B cell (primary cell): Measurements from ENCODE around the gene PEX14. TPM values are rescaled to one million over a fixed set of nuclear protein-coding genes. Genes with fewer than 3 reads are reported as not detected.
A peak's percentile ranks its signal among the peaks of the same experiment; 100 is the strongest.

Source experiments
- ATAC-seq: fragments of 200-7000 bp; cut with Tn5 transposase; one replicate; pipeline ENCODE4 v1.10.0; 2021; ENCODE audit warnings: low read depth, mild to moderate bottlenecking, moderate number of reproducible peaks, moderate library complexity
- CTCF ChIA-PET: fragments of 350-600 bp; sonication (Branson Sonifier 250); formaldehyde crosslinking; loops from one replicate; lab custom pipeline; 2021; ENCODE audit warnings: antibody characterized with exemption, inconsistent platforms; lab: Charles Lee
- POLR2A ChIA-PET: fragments of 350-600 bp; sonication (Branson Sonifier 250); formaldehyde crosslinking; loops from one replicate; lab custom pipeline; 2021; ENCODE audit warnings: antibody characterized with exemption; lab: Charles Lee
- DNase-seq: peaks from one replicate; pipeline ENCODE4 v3.0.0; 2013
- H2AFZ ChIP-seq: 2 replicates; pipeline ENCODE4 v1.6.1; 2012; ENCODE audit warnings: mild to moderate bottlenecking, low read depth, low read length; ENCODE audit not compliant: insufficient read depth, poor library complexity, severe bottlenecking
- H3K27ac ChIP-seq, 2 donors: 1 replicate in 1 of 2; 2 replicates in 1 of 2; pipeline ENCODE4 v1.5.1; 2012 to 2013; ENCODE audit warnings: low read length in 2 of 2, mild to moderate bottlenecking in 2 of 2, moderate library complexity in 1 of 2
- H3K27me3 ChIP-seq, 4 experiments: fragments of 200-600 bp in 1 of 4; sonication (generic) in 1 of 4; replicated peaks in 1 of 4; 1 replicate in 2 of 4; 2 replicates in 2 of 4; pipeline versions ENCODE4 v1.6.1 to v1.7.0; 2013 to 2016; ENCODE audit warnings: low read length in 3 of 4, mild to moderate bottlenecking in 2 of 4, mixed read lengths in 1 of 4, moderate library complexity in 1 of 4; ENCODE audit not compliant: insufficient read depth in 4 of 4, control insufficient read depth in 3 of 4; ENCODE audit errors: control extremely low read depth in 1 of 4
- H3K36me3 ChIP-seq, 2 experiments: replicated peaks in 1 of 2; 1 replicate in 1 of 2; 2 replicates in 1 of 2; pipeline versions ENCODE4 v1.6.1 to v1.7.1; 2013; ENCODE audit warnings: low read length in 1 of 2; ENCODE audit not compliant: insufficient read depth in 2 of 2, control insufficient read depth in 1 of 2; ENCODE audit errors: control extremely low read depth in 1 of 2, extremely low read depth in 1 of 2
- H3K4me1 ChIP-seq, 2 donors: fragments of 200-600 bp in 1 of 2; sonication (generic) in 1 of 2; 1 replicate in 1 of 2; 2 replicates in 1 of 2; pipeline versions ENCODE4 v1.5.1 to v1.6.1; 2013 to 2017; ENCODE audit warnings: low read length in 2 of 2; ENCODE audit not compliant: control insufficient read depth in 2 of 2, insufficient read depth in 2 of 2
- H3K4me2 ChIP-seq: replicated peaks from 2 replicates; pipeline ENCODE3; 2012; ENCODE audit warnings: mild to moderate bottlenecking, low read depth, low read length; ENCODE audit not compliant: poor library complexity, severe bottlenecking
- H3K4me3 ChIP-seq, 5 experiments: fragments of 200-600 bp in 1 of 5; sonication (generic) in 1 of 5; 1 replicate in 3 of 5; 2 replicates in 2 of 5; pipeline versions ENCODE4 v1.5.1 to v1.7.0; 2011 to 2016; ENCODE audit warnings: low read length in 4 of 5, mild to moderate bottlenecking in 4 of 5, low read depth in 2 of 5, control low read depth in 1 of 5, moderate library complexity in 1 of 5; ENCODE audit not compliant: insufficient read depth in 1 of 5; ENCODE audit errors: control extremely low read depth in 1 of 5, extremely low read depth in 1 of 5
- H3K79me2 ChIP-seq: fragments of 200-600 bp; sonication (generic); one replicate; pipeline ENCODE4 v1.6.0; 2016; ENCODE audit warnings: low read length; ENCODE audit not compliant: control insufficient read depth, insufficient read depth
- H3K9ac ChIP-seq: fragments of 200-600 bp; sonication (generic); 2 replicates; pipeline ENCODE4 v1.6.1; 2017; ENCODE audit warnings: mild to moderate bottlenecking, low read length, moderate library complexity
- H3K9me3 ChIP-seq, 3 donors: one replicate each; pipeline versions ENCODE4 v1.6.1 to v1.7.1; 2013; ENCODE audit warnings: low read length in 2 of 3; ENCODE audit not compliant: control insufficient read depth in 2 of 3, insufficient read depth in 1 of 3; ENCODE audit errors: control extremely low read depth in 1 of 3
- H4K20me1 ChIP-seq: 2 replicates; pipeline ENCODE4 v1.6.0; 2012; ENCODE audit warnings: mild to moderate bottlenecking, low read length; ENCODE audit not compliant: insufficient read depth, control insufficient read depth, poor library complexity, severe bottlenecking
- H3K27ac Mint-ChIP-seq: one replicate; pipeline ENCODE4 v1.8.0; 2021; ENCODE audit warnings: mixed read lengths
- H3K27me3 Mint-ChIP-seq: one replicate; pipeline ENCODE4 v1.8.0; 2021; ENCODE audit warnings: mixed read lengths
- H3K4me1 Mint-ChIP-seq: one replicate; pipeline ENCODE4 v1.8.0; 2021; ENCODE audit warnings: mixed read lengths
- H3K4me3 Mint-ChIP-seq: one replicate; pipeline ENCODE4 v1.8.0; 2021; ENCODE audit warnings: mixed read lengths
- H3K9me3 Mint-ChIP-seq: one replicate; pipeline ENCODE4 v1.8.0; 2022; ENCODE audit warnings: mixed read lengths; ENCODE audit not compliant: insufficient read depth
- EZH2 ChIP-seq: IDR thresholded peaks from 2 replicates; pipeline ENCODE4 v1.6.1; 2012; ENCODE audit warnings: borderline replicate concordance, low read depth, mild to moderate bottlenecking, moderate library complexity, low read length; ENCODE audit not compliant: insufficient read depth, poor library complexity, severe bottlenecking
- WGBS: methylation state at CpG from one replicate; pipeline ENCODE4 v1.1.5; 2013; ENCODE audit warnings: missing lambda C conversion rate; ENCODE audit not compliant: insufficient coverage; 5-methylcytosine and 5-hydroxymethylcytosine counted together
- intact Hi-C: fragments of 100-400 bp; cut with micrococcal nuclease; formaldehyde crosslinking; loops from one replicate; pipeline ENCODE4 v1.10.0; 2022
- polyA plus RNA-seq: library from polyadenylated mRNA; depleted of rRNA; stranded (reverse); fragments of >200 nt; gene quantifications from 2 replicates; pipeline ENCODE4 v1.2.3, GENCODE V29; 2012
- total RNA-seq, 2 donors: library from RNA; stranded (reverse); fragments of 120-200 nt in 1 of 2; gene quantifications; 1 replicate in 1 of 2; 2 replicates in 1 of 2; pipeline versions ENCODE4 v1.2.3 to v1.2.4, GENCODE V29; 2013 to 2022
- TF ChIP-seq, protein P1 (sequence below): fragments of 200-600 bp; IDR thresholded peaks from one replicate; pipeline ENCODE4 v1.8.0; 2022; ENCODE audit warnings: antibody characterized with exemption, mild to moderate bottlenecking

PEX14 gene
- total and polyA plus RNA-seq, 2 donors (not counting 1 experiment from before 2014, with no cell fraction given) = 14.1 to 19.3 TPM

DNA sequence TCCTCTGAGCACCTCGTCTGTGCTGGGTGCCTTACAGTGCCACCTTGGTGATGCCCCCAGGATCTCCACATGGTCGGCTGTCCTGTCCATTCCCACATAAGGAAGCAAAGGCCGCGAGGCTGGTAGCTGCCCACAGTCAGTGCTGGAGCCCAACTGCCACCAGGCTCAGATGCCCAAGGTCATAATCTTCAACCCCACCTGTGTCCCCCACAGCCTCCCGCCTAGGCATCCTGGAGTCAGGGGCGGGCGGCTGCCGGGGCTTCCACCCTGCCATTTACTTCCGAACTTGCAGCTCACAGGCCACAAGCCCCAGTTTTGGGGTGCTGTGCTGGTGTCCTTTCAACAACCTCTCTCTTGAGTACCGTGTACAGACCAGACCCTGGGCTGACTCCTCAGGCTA, 195.4 kb downstream of the PEX14 start:
- no peak overlapping the region for H3K27ac Mint-ChIP-seq

DNA sequence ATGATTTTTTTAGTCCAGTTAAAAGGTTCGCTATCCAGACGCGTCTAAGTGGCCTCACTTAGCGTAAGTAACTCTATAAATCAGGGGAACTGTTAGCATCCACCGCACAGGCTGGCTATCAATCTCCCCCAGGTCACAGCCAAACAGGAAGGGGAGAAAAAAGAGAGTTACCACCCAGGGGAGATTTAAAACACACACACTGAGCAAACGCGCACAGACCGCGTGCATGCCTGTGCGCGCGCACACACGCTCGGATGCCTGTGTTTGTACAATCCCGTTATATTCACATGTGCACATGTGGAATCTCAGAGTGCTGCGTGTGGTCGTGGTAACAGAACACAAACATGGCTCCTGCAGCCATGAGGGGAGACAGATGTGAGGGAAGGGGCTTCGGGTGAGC, 196.3 kb downstream of the PEX14 start:
- CTCF ChIA-PET = no interaction called here
- Mint-ChIP-seq H3K27ac (no peak overlapping the region), H3K4me3 (no peak overlapping the region), H3K4me1 (peaks cover 12% of the 10 kb centered on the region), H3K27me3 (no peaks in the 10 kb centered on the region), H3K9me3 (no peaks in the 10 kb centered on the region)
- intact Hi-C loops = no loop called here
- 47% methylated on average over 9 of the region's 18 CpGs for WGBS
- H3K4me2 ChIP-seq = peak overlapping the region; percentile 15
- no peak overlapping the region for H3K27ac ChIP-seq
- peaks cover 0 to 11% of the 10 kb centered on the region in 2 donors for H3K4me1 ChIP-seq
- H4K20me1 ChIP-seq = peaks cover 85% of the 10 kb centered on the region
- no peak overlapping the region for H3K4me3 ChIP-seq
- H2AFZ ChIP-seq = no peak overlapping the region
- ATAC-seq = no peak
- H3K36me3 ChIP-seq = no peaks in the 10 kb centered on the region
- POLR2A ChIA-PET = no interaction called here
- no peaks in the 10 kb centered on the region for H3K9me3 ChIP-seq
- TF ChIP-seq EZH2 = no peak
- TF ChIP-seq, protein P1, sequence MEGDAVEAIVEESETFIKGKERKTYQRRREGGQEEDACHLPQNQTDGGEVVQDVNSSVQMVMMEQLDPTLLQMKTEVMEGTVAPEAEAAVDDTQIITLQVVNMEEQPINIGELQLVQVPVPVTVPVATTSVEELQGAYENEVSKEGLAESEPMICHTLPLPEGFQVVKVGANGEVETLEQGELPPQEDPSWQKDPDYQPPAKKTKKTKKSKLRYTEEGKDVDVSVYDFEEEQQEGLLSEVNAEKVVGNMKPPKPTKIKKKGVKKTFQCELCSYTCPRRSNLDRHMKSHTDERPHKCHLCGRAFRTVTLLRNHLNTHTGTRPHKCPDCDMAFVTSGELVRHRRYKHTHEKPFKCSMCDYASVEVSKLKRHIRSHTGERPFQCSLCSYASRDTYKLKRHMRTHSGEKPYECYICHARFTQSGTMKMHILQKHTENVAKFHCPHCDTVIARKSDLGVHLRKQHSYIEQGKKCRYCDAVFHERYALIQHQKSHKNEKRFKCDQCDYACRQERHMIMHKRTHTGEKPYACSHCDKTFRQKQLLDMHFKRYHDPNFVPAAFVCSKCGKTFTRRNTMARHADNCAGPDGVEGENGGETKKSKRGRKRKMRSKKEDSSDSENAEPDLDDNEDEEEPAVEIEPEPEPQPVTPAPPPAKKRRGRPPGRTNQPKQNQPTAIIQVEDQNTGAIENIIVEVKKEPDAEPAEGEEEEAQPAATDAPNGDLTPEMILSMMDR = no peak
- peaks cover 13% of the 10 kb centered on the region for H3K79me2 ChIP-seq
- no peaks in the 10 kb centered on the region for H3K27me3 ChIP-seq
- no peak overlapping the region for H3K9ac ChIP-seq
- DNase-seq = no peak

More for the DNA sequence above, 195.4 kb downstream of the PEX14 start:
- Histone ChIP-seq H4K20me1 (peaks cover 86% of the 10 kb centered on the region), H3K79me2 (peaks cover 9% of the 10 kb centered on the region), H3K9me3 (no peaks in the 10 kb centered on the region), H3K36me3 (no peaks in the 10 kb centered on the region), H3K4me2 (no peak overlapping the region), H3K27ac (no peak overlapping the region), H3K4me3 (no peak overlapping the region), H3K9ac (no peak overlapping the region), H3K4me1 (peaks cover 0 to 11% of the 10 kb centered on the region in 2 donors), H2AFZ (no peak overlapping the region), H3K27me3 (no peaks in the 10 kb centered on the region)
- H3K27me3 Mint-ChIP-seq = no peaks in the 10 kb centered on the region
- intact Hi-C loops = no loop called here
- CTCF ChIA-PET = no interaction called here
- no peak for DNase-seq
- H3K9me3 Mint-ChIP-seq = no peaks in the 10 kb centered on the region
- WGBS = 95% methylated on average over 9 of the region's 10 CpGs
- H3K4me1 Mint-ChIP-seq = peaks cover 12% of the 10 kb centered on the region
- TF ChIP-seq, protein P1 = no peak
- no peak for TF ChIP-seq EZH2
- no peak for ATAC-seq
- no peak overlapping the region for H3K4me3 Mint-ChIP-seq
- POLR2A ChIA-PET = no interaction called here
